ENCODE results near the gene C5orf63. TPM values are rescaled to one million over a fixed set of nuclear protein-coding genes. Genes with fewer than 3 reads are reported as not detected.

C5orf63 gene
- total RNA-seq, 1 experiment from 2014 or later, result 24.2 TPM

DNA sequence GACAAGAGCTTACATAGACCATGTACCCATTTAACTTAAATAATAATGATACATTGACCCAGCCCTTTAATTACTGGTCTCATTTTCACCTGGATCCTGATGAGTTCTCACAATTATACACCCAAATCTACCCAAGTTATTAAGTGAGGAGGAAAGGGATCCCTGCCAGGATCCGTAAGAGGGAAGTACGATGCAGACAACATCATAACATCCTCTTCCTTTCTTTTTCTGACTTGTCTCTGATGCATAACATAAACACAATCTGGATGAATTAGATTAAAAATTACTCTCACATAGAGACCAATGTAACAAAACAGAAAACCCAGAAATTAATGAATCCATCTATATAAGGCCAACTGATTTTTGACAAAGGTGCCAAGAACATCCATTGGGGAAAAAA, 59.9 kb downstream of the C5orf63 start:
- no peaks in the 10 kb centered on the region for H3K79me2 ChIP-seq (ENCODE audit: low read length)
- no peaks in the 10 kb centered on the region for H3K9me2 ChIP-seq (replicated peaks; ENCODE audit: insufficient read depth, low read length)
- no peak overlapping the region for H3K4me2 ChIP-seq (ENCODE audit: low read depth, low read length, poor library complexity, severe bottlenecking)
- H3K27ac ChIP-seq (ENCODE audit: low read length), result no peak overlapping the region
- H3K9me3 ChIP-seq (ENCODE audit: low read length), result no peaks in the 10 kb centered on the region
- H2AFZ ChIP-seq (ENCODE audit: low read length), result no peak overlapping the region
- no peaks in the 10 kb centered on the region for H3K36me3 ChIP-seq (ENCODE audit: insufficient read depth, low read length)
- H3K9ac ChIP-seq (ENCODE audit: low read length), result no peak overlapping the region
- no peak for DNase-seq
- H3K27me3 ChIP-seq (ENCODE audit: low read length), result no peaks in the 10 kb centered on the region
- no peak overlapping the region for H3K4me3 ChIP-seq (ENCODE audit: low read length)
- no peaks in the 10 kb centered on the region for H3K4me1 ChIP-seq (ENCODE audit: low read length)
- no peaks in the 10 kb centered on the region for H4K20me1 ChIP-seq (ENCODE audit: insufficient read depth, low read depth, low read length)

DNA sequence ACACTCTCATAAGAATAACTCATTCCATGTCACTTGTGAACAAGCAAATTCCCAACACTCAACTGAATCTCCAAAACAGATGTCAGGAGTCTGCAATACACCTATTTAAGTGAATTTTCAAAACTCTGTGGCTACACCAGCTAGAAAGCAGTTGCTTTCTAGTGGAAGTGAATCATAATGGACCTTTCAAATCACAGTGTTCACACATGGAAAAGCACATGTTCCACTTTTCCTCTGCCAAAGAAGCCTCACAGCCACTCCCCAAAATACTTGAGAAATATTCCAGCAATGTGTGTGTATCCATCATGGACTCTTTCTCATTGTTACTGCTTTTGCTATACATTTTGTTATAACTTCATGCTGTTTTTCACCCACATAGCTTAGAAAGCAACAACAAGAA, 60.4 kb downstream of the C5orf63 start:
- no peak overlapping the region for H3K4me3 ChIP-seq (ENCODE audit: low read length)
- DNase-seq, result no peak
- no peaks in the 10 kb centered on the region for H3K9me3 ChIP-seq (ENCODE audit: low read length)
- no peak overlapping the region for H2AFZ ChIP-seq (ENCODE audit: low read length)
- H3K36me3 ChIP-seq (ENCODE audit: insufficient read depth, low read length), result no peaks in the 10 kb centered on the region
- no peaks in the 10 kb centered on the region for H3K4me1 ChIP-seq (ENCODE audit: low read length)
- no peaks in the 10 kb centered on the region for H4K20me1 ChIP-seq (ENCODE audit: insufficient read depth, low read depth, low read length)
- H3K27ac ChIP-seq (ENCODE audit: low read length), result no peak overlapping the region
- no peaks in the 10 kb centered on the region for H3K27me3 ChIP-seq (ENCODE audit: low read length)
- H3K79me2 ChIP-seq (ENCODE audit: low read length), result no peaks in the 10 kb centered on the region
- H3K4me2 ChIP-seq (ENCODE audit: low read depth, low read length, poor library complexity, severe bottlenecking), result no peak overlapping the region
- no peak overlapping the region for H3K9ac ChIP-seq (ENCODE audit: low read length)
- no peaks in the 10 kb centered on the region for H3K9me2 ChIP-seq (replicated peaks; ENCODE audit: insufficient read depth, low read length)

- Histone ChIP-seq H3K36me3 (ENCODE audit: insufficient read depth, low read length) (no peaks in the 10 kb centered on the region), H3K79me2 (ENCODE audit: low read length) (no peaks in the 10 kb centered on the region), H3K27ac (ENCODE audit: low read length) (no peak overlapping the region), H3K4me1 (ENCODE audit: low read length) (no peaks in the 10 kb centered on the region), H3K4me3 (ENCODE audit: low read length) (no peak overlapping the region), H3K27me3 (ENCODE audit: low read length) (no peaks in the 10 kb centered on the region), H2AFZ (ENCODE audit: low read length) (no peak overlapping the region), H3K9ac (ENCODE audit: low read length) (no peak overlapping the region), H4K20me1 (ENCODE audit: insufficient read depth, low read depth, low read length) (no peaks in the 10 kb centered on the region), H3K9me2 (replicated peaks; ENCODE audit: insufficient read depth, low read length) (no peaks in the 10 kb centered on the region), H3K4me2 (ENCODE audit: low read depth, low read length, poor library complexity, severe bottlenecking) (no peak overlapping the region), H3K9me3 (ENCODE audit: low read length) (no peaks in the 10 kb centered on the region)
- DNase-seq, result no peak
These were observed 61.2 kb downstream of the C5orf63 start for GRCh38 chr5:127011961-127012644.

GRCh38 chr5:127011153-127011552, 62.1 kb downstream of the C5orf63 start:
- Histone ChIP-seq H3K79me2 (ENCODE audit: low read length) (no peaks in the 10 kb centered on the region), H3K4me2 (ENCODE audit: low read depth, low read length, poor library complexity, severe bottlenecking) (no peak overlapping the region), H3K9me2 (replicated peaks; ENCODE audit: insufficient read depth, low read length) (no peaks in the 10 kb centered on the region)

DNA sequence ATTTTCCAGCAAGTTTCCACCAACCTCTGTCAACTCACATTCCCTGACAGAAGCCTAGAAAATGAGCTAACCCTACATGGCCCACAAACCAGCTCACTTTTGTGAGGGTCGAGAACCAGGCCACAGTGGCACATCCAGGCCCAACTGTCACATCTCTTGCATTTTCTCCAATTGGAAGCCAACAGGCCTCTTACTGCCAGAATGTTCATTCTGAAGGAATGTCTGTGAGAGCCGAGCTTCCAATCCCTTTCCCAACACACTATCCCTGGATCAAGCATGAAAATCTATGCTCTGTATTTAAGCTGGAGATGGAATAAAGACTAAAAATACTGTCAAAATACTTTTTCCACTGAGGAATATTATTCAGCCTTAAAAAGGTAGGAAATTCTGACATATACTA, 62.9 kb downstream of the C5orf63 start:
- no peaks in the 10 kb centered on the region for H3K9me2 ChIP-seq (replicated peaks; ENCODE audit: insufficient read depth, low read length)
- H3K36me3 ChIP-seq (ENCODE audit: insufficient read depth, low read length), result no peaks in the 10 kb centered on the region
- H3K4me2 ChIP-seq (ENCODE audit: low read depth, low read length, poor library complexity, severe bottlenecking), result no peak overlapping the region
- H2AFZ ChIP-seq (ENCODE audit: low read length), result no peak overlapping the region
- H3K4me1 ChIP-seq (ENCODE audit: low read length), result no peaks in the 10 kb centered on the region
- H3K27me3 ChIP-seq (ENCODE audit: low read length), result no peaks in the 10 kb centered on the region
- H3K4me3 ChIP-seq (ENCODE audit: low read length), result no peak overlapping the region
- H3K27ac ChIP-seq (ENCODE audit: low read length), result no peak overlapping the region
- H3K9ac ChIP-seq (ENCODE audit: low read length), result no peak overlapping the region
- no peak for DNase-seq
- no peaks in the 10 kb centered on the region for H3K79me2 ChIP-seq (ENCODE audit: low read length)
- no peaks in the 10 kb centered on the region for H4K20me1 ChIP-seq (ENCODE audit: insufficient read depth, low read depth, low read length)
- no peaks in the 10 kb centered on the region for H3K9me3 ChIP-seq (ENCODE audit: low read length)

More at GRCh38 chr5:127011153-127011552, 62.1 kb downstream of the C5orf63 start:
- H3K9ac ChIP-seq (ENCODE audit: low read length), result no peak overlapping the region
- H2AFZ ChIP-seq (ENCODE audit: low read length), result no peak overlapping the region
- no peak overlapping the region for H3K27ac ChIP-seq (ENCODE audit: low read length)
- H4K20me1 ChIP-seq (ENCODE audit: insufficient read depth, low read depth, low read length), result no peaks in the 10 kb centered on the region
- H3K9me3 ChIP-seq (ENCODE audit: low read length), result no peaks in the 10 kb centered on the region
- H3K27me3 ChIP-seq (ENCODE audit: low read length), result no peaks in the 10 kb centered on the region
- no peaks in the 10 kb centered on the region for H3K4me1 ChIP-seq (ENCODE audit: low read length)
- DNase-seq, result no peak
- H3K4me3 ChIP-seq (ENCODE audit: low read length), result no peak overlapping the region
- no peaks in the 10 kb centered on the region for H3K36me3 ChIP-seq (ENCODE audit: insufficient read depth, low read length)

- Histone ChIP-seq H3K4me2 (ENCODE audit: low read depth, low read length, poor library complexity, severe bottlenecking) (no peak overlapping the region), H3K9ac (ENCODE audit: low read length) (no peak overlapping the region), H3K4me3 (ENCODE audit: low read length) (no peak overlapping the region), H2AFZ (ENCODE audit: low read length) (no peak overlapping the region), H3K79me2 (ENCODE audit: low read length) (no peaks in the 10 kb centered on the region), H3K36me3 (ENCODE audit: insufficient read depth, low read length) (no peaks in the 10 kb centered on the region), H3K27me3 (ENCODE audit: low read length) (no peaks in the 10 kb centered on the region), H3K4me1 (ENCODE audit: low read length) (no peaks in the 10 kb centered on the region), H3K9me3 (ENCODE audit: low read length) (no peaks in the 10 kb centered on the region), H4K20me1 (ENCODE audit: insufficient read depth, low read depth, low read length) (no peaks in the 10 kb centered on the region), H3K9me2 (replicated peaks; ENCODE audit: insufficient read depth, low read length) (no peaks in the 10 kb centered on the region), H3K27ac (ENCODE audit: low read length) (no peak overlapping the region)
- DNase-seq, result no peak
These were observed 63.5 kb downstream of the C5orf63 start for GRCh38 chr5:127009784-127010183.

- H3K79me2 ChIP-seq (ENCODE audit: low read length), result no peaks in the 10 kb centered on the region
These were observed 64.9 kb downstream of the C5orf63 start for GRCh38 chr5:127008300-127008975.

DNA sequence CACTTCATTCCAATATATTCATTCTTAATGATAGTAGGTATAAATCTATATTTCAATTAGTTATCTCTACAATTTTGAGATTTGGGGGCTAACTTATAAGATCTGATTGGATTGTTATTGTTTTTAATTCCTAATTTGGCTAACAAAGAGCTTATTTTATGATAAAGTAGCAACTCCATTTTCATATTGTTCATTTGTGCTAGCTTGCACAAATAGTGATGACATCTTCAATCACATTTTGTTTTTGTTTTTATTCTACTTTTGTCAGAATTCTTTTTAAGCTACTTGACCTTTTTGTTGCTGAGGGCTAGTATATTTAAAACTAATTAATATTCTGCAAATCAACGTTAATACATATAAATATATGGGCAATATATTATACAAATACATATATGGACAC, 65.8 kb downstream of the C5orf63 start:
- H3K79me2 ChIP-seq (ENCODE audit: low read length), result no peaks in the 10 kb centered on the region
- no peak for DNase-seq
- H3K4me3 ChIP-seq (ENCODE audit: low read length), result no peak overlapping the region
- H4K20me1 ChIP-seq (ENCODE audit: insufficient read depth, low read depth, low read length), result no peaks in the 10 kb centered on the region
- no peaks in the 10 kb centered on the region for H3K36me3 ChIP-seq (ENCODE audit: insufficient read depth, low read length)
- no peaks in the 10 kb centered on the region for H3K4me1 ChIP-seq (ENCODE audit: low read length)
- H3K4me2 ChIP-seq (ENCODE audit: low read depth, low read length, poor library complexity, severe bottlenecking), result no peak overlapping the region
- H2AFZ ChIP-seq (ENCODE audit: low read length), result no peak overlapping the region
- H3K9me3 ChIP-seq (ENCODE audit: low read length), result no peaks in the 10 kb centered on the region
- H3K27ac ChIP-seq (ENCODE audit: low read length), result no peak overlapping the region
- no peaks in the 10 kb centered on the region for H3K9me2 ChIP-seq (replicated peaks; ENCODE audit: insufficient read depth, low read length)
- no peak overlapping the region for H3K9ac ChIP-seq (ENCODE audit: low read length)
- no peaks in the 10 kb centered on the region for H3K27me3 ChIP-seq (ENCODE audit: low read length)

More at GRCh38 chr5:127008300-127008975, 64.9 kb downstream of the C5orf63 start:
- Histone ChIP-seq H3K27me3 (ENCODE audit: low read length) (no peaks in the 10 kb centered on the region), H3K36me3 (ENCODE audit: insufficient read depth, low read length) (no peaks in the 10 kb centered on the region), H3K9me3 (ENCODE audit: low read length) (no peaks in the 10 kb centered on the region), H3K27ac (ENCODE audit: low read length) (no peak overlapping the region), H3K9ac (ENCODE audit: low read length) (no peak overlapping the region), H3K9me2 (replicated peaks; ENCODE audit: insufficient read depth, low read length) (no peaks in the 10 kb centered on the region), H3K4me3 (ENCODE audit: low read length) (no peak overlapping the region), H3K4me1 (ENCODE audit: low read length) (no peaks in the 10 kb centered on the region), H3K4me2 (ENCODE audit: low read depth, low read length, poor library complexity, severe bottlenecking) (no peak overlapping the region), H4K20me1 (ENCODE audit: insufficient read depth, low read depth, low read length) (no peaks in the 10 kb centered on the region), H2AFZ (ENCODE audit: low read length) (no peak overlapping the region)
- no peak for DNase-seq
